ENCODE results near the gene RERE.
A peak's percentile ranks its signal among the peaks of the same experiment; 100 is the strongest.

Gene RERE

DNA sequence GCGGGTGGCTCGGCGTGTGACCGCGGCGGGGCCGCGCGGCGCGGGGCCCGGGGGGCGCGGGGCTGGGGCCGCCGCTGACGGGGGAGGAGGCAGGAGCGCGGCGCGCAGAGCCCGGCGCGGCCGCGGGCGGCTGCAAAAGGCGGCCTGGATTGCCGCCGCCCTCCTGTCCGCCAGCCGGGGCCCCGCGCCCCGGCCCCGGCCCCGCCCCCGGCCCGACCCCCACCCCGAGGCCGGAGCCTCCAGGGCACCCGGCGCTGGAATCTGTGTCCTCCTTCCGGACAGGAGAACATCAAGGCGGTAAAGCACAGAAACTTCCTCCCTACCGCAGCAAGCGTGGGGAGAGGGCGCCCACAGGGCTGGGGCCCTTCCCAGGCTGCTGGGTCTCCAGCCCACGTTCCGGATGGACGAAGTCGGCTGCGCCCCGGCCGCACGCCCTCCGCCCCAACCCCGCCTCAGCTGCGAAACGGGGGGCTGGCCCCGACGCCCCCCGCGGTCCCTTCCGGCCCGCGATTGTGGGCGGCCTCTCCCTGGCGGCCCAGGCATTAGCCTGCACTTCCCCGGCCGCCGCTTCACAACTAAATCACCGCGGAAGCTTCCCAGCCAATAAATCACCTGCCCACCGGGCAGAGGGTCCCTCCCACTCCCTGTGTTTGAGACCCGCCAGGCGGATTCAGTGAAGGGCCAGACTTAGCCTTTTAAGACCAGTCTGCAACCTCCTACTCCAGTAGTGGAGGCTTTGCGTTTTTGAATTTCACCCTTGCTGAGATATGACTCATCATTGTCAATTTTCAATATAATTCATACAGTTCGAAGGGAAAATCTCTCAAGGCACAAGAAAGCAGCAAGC, 393.5 kb downstream of the RERE start:
- peak; percentile 34 for DNase-seq (ENCODE audit: low read depth)

DNA sequence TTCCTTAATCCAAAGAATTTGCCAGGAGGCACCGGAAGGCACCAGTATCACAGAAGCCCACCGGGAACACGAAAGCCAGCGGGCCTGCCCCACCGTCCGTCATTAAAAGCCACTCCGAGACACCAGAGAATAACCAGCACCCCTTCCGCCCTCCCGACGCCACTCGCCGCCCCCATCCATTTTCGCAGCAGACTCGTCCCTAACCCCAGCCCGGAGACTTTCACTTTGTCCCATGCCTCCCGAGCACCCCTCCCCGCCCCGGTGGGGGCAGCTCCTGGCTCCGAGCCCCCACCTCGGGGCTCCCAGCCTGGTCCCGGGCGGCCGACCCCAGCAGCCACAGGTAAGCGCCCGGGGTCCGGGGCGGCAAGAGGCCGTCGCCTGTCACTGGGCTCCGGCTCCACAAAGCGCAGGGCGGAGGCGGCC, 394.2 kb downstream of the RERE start:
- DNase-seq (ENCODE audit: low read depth): no peak

DNA sequence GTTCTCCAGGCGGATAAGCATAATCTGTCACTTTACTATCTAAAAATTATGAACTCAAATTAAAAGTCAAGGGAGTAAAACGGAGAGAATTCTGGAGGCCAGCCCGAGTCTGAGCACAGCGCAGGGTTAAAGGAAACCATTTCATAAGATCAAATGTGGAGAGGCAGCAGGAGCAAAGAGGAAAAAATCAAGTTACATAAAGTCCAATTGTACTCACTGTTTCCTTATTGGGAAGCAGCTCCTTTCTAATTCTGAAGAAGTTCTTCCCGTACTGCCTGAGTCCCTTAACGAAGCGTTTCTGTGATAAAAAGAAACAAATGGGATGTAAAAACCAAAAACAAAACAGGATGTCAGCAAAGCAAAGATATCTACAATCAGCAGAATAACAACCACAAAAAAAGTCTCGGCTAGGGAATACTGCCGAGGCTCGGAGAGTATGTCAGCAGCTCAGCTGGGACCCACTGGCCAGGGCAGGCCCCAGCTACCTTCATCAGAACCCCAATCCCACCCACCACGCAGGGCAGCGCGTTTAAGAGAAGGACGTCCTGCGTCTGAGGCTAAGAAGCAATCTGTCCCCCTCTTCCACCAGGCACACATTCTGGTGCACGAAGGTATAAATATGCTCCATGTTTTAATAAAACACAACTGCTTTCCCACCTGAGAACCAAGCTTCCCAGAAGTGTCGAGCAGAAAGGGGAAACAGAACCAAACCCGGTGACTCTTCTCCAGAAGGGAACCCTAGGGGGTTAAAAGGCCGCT, 394.8 kb downstream of the RERE start:
- peak; percentile 36 for DNase-seq (ENCODE audit: low read depth)

DNA sequence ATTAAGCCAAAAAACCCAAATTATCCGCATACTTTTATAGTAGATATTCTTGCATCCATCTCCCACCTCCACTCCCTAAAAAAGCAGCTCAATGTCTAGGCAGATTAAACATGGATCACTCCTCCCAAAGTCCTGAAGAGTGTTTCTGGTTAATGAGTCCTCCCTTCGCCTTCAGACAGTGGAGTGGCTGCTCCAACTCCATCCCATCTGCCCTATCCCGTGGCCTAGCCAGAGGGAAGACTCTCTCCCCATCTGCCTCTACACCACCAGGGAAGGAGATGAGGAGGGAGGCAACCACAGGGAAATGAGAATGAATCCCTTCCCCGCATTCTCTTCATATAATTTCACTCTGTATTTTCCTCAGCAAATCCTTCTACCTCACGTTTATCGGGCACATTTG, 395.7 kb downstream of the RERE start:
- DNase-seq (ENCODE audit: low read depth): no peak

DNA sequence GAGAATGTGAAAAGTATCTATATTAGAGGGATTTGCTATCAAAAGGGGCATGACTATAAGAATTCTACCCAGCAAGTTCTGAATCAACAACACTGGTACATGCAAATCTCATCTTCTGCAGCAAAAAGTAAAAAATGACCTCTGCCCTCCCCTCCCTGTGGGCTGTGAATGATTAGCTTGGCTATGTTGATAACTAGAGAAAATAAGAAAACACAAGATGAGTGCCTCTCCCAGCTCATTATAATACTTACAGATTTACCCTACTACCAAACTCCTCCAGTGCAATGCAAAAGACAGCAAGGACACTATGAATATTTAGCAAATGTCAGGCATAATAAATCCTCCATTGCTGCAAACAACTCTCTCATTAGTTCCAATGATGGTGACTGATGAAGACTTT, 397.1 kb downstream of the RERE start:
- no peak for DNase-seq (ENCODE audit: low read depth)

DNA sequence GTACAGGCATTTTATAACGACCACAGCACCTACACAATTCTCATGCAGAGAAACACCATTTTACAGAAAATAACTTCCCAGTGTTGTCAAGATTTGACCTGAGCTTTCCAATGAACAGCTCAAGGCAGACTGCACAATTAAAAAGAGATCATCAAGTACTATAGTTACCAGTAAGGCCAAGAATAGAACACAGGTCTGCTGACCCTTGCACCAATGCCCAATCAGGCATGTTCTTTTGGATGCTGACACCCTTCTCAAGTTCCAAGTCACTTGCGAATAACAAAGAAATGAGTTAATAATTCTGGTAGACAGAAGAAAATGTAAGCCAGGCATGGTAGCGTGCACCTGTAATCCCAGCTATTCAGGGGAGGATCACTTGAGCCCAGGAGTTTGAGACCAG, 397.6 kb downstream of the RERE start:
- DNase-seq (ENCODE audit: low read depth): no peak

DNA sequence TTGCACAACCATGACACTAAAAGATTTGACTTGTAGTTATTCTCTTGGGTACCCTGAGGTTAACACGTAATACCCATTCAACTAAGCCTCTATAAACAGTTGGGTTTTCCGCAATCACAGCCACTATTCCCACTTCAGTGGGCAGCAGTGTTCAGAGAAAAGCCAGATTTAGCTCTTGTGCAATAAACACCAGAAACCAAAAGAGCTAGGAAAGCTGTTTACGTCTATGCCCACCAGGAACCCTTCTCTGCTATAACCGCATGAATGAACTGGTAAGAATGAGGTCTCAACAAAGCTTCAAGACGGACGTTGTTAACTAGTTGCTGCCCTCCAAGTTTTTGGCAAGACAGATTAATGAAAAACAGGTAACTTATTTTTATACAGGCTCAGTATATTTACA, 398.3 kb downstream of the RERE start:
- peak; percentile 50 for DNase-seq (ENCODE audit: low read depth)

DNA sequence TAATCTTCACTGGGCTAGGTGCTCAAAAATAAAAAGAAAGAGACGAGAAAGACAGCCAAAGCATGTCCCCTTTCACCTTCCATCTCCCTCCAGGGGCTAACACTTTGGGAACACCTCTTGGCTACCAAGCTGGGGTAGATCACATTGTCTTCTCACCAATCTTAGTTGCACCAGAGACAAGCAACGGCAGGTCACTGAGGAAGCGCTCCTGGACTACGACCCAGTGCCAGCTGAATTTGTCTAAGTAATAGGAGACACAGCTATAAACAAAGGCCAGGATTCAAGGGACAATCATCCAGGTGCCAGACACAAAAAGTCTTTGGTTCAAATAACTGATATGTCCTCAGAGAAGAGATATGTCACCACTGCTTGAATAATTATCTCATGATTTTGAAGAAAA, 399.1 kb downstream of the RERE start:
- no peak for DNase-seq (ENCODE audit: low read depth)

DNA sequence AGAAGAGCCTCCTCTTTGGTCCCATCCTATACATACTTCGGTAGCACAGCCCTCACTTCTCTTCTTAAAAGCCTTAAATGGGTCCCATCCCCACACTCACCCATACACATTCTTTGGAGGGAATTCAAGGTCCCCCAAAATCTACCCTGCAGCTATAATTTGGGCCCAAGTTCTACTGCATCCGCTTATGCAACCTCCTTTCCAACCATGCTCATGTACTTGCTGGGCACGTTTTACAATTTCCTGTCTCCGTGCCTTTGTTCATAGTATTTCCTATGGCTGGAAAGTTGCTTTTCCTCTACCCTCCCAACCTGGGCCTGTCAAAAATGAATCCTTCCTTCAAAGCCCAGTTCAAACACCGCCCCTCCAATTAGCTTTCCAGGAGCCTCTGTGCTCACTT, 399.8 kb downstream of the RERE start:
- no peak for DNase-seq (ENCODE audit: low read depth)

DNA sequence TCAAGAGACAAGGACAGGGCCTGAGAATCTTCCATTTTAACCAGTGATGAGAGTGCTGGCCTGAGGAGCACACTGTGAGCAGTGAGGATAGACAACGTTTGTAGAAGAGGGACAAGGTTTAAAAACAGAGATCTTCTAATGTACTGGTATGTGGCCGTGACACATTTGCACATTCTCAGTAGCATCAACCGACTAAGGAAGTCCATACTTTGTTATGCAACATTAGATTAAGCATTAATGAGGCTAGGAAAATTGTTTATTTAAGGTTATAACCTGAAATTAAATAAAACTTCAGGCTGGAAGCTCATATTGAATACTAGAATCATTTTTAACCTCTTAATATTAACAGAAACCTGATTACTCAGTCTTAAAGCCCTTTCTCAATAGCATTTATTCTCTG, 400.6 kb downstream of the RERE start:
- DNase-seq (ENCODE audit: low read depth): no peak

DNA sequence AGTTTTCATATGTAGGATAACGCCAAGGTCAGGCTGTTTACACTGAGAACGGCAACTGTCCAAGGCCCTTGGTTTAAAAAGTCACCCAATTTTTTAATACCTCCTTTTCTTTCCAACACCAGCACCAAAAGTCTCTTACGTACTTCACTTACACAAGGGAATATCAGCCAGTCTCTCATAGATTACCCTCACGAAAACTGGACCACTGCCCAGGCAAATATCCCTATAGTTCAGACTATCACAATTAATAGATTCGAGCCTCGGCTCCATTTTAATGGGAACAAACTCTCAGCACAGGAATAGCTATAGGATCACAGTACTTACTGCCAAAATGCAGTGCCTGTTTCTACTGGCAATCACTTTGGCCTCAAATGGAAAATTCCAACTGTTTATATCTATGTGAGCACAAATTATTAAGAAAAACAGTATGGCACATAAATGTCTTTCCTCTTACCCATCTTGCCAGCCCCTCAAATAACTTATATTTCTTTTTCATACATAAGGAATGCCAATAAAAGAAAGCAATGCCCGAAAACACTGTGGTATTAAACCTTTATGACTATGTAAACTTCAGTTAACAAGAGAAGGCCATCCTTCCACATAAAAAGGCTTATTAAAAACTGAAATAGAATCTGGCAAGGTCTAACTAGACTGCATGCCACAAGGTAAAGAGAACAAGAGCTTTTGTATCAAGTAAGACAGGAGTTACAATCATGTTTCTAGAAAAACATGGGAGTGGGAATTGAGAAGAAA, 401.7 kb downstream of the RERE start:
- DNase-seq (ENCODE audit: low read depth): no peak

DNA sequence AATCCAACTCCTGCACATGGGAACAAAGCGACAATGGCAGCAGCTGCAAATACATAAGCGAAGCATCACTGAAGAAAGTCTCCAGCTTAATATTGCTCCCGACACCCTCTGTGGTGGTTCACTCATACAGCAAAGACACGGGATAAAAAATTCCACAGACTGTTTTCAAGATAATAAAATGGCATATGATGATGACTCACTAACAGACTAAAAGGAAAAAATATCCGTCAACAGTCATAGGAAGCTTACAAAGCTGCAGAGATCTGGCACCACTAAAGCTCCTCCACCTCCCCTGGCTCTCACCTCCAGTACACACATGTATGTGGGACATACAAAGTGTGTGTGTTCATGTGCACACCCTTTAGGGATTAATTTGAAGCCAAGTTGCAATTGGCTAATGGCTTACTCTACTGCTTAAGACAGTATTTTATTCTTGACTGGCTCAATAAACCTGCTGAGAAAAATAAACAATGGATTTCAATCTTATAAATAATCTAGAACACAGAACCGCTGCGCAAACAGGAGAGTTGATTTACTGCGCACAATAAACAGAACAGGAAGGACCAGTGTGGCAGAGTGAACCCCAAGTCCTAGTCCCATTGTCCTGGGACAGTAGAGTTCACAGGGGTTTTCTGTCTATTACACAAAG, 405.1 kb downstream of the RERE start:
- DNase-seq (ENCODE audit: low read depth): peak; percentile 27

DNA sequence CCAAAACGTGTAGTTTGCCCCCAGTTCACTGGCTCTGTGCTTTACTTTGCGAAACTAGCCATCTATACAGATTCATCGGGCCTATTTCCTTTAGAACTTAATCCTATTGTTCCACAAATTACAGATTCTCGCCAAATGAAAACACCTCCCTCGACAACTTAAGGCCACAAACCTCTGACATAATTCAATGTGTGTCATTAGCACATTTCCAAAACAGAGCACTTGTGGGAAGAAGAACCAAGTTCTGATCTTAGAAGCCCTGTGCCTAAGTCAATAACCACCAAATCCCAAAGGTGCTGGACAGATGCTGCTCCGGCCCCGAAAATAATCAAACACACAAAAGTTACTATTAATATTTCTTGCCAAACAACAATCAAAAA, 405.6 kb downstream of the RERE start:
- DNase-seq (ENCODE audit: low read depth): no peak

DNA sequence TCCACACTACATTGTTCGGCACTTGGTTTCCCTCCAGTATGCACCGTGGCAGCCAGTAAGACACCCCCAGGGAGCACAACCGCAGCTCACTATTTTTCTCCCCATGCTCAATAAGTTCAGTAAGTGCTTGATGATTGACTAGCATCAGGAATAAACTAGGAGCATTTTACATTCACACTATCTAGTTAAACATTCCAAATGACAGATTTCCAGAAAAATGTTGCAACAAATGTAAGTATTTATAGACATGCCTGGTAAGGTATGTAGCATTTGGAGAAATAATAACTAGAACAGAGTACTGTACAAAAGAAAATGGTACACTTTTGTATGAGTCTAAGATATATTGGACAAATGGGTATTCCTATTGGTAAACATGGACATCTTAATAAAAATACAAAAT, 406.6 kb downstream of the RERE start:
- DNase-seq (ENCODE audit: low read depth): no peak

DNA sequence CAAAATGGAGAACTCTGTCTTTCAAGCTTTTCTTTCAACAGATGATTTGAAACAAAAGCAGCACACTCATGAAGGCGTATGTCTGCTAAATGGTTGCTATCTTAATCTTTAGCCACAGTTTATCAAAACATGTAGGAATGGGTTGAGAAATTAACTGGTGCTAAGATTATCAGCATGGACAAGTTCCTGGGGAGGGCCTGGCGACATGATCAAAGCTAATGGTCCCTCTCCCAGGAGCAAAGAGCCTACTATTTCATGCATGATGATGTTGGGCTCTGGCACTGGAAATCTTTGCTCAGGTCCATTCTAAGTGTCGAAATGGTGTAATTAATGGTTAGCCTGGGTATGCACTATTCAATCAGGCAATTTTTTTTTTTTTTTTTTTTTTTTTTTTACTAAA, 407.8 kb downstream of the RERE start:
- no peak for DNase-seq (ENCODE audit: low read depth)

DNA sequence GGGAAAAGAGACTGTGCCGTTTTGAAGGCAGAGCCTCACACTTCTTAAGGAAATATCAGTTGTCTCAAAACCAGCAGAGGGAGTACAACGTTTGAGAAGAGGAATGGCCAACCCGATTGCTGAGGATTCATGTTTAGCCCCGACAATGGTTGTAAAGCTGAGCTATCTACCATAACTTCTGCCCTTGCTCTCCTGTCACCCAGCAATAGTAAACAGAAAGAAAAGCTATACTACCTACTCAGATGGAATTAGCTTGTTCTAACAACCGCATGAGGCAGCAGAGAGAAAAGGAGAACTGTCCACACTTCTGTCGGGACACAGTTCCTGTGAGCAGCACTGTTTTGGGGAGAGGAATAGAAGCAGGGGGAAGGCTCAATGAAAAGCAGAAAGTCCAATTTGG, 408.3 kb downstream of the RERE start:
- peak; percentile 68 for DNase-seq (ENCODE audit: low read depth)

DNA sequence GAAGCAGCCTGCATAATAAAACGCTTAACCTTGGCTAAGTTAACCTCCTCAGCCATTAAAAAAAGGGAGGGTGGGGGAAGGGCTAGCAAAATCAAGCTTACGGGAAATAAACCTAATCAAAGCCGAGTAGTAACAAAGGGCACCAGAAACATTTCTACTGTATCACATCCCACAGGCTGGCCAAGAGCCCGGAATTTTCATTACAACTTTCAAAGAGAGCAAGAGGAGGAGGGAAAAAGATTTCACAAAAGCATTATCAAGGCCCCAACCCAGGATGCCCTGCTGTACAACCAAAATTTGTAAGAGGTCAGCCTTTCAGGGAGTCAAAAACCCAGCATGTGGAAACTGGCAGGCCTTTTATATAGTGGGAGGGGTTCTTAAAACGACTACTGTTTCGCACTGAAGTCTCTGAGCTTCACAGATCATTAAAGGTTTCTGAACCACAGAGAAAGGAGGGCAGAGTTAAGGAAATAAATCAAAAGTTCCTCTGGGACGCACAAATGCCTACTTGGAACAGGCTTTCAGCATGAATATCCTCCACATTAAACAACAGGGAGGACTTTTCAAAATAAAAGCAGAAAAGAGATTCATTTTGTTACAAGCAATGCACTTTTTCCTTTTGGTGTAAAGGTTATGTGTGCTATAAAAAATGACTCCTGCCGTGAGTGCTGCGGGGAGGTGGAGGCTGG, 409.1 kb downstream of the RERE start:
- peak; percentile 95 for DNase-seq (ENCODE audit: low read depth)

DNA sequence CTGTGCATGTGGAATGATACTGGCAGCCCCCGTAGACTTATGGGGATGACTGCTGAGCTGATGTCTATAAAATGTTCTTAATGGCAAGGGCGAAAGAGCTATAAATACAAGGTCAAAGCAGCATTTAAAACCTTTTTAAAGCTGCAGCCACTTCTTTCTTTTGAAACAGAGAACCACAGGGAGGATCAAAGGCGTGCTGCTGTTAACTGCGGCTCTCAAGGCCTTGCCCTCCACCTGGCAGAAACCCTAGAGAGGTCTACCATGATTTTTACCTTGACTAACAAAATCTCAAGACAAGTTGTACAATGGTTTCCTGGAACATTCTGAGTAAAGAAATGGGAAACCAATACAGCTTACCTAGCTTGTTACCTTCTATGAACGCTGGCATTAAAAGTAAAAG, 409.8 kb downstream of the RERE start:
- no peak for DNase-seq (ENCODE audit: low read depth)

DNA sequence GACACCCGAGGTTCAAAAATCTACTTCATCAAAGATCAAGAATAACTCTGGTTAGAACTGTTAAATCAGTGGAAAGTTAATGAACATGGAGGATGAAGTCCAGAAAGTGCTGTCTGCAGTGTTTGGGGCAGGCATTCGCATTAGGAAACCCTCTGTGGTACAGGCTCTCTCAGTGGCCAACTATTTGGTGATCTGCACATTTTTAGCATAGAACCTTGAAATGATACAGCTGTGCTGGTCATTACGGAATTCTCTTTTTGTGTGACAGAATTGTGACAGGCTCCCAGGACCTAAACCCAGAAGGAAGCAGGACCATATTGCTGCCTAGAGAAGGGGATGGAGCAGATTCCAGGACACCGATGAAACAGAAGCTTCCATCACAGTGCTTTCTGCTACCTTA, 410.5 kb downstream of the RERE start:
- DNase-seq (ENCODE audit: low read depth): peak; percentile 55

DNA sequence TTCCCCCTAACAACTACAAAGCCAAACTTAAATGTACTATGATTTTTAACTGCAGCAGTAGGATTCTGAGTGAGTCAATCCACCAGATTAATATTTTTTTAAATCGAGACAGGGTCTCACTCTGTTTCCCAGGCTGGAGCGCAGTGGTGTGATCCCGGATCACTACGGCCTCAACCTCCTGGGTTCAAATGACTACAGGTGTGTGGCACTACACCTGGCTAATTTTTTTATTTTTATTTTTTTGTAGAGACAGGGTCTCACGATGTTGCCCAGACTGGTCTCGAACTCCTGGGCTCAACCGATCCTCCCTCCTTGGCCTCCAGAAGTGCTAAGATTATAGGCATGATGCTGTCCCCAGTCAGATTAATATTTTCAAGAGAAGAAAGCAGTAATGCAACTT, 411.4 kb downstream of the RERE start:
- no peak for DNase-seq (ENCODE audit: low read depth)

DNA sequence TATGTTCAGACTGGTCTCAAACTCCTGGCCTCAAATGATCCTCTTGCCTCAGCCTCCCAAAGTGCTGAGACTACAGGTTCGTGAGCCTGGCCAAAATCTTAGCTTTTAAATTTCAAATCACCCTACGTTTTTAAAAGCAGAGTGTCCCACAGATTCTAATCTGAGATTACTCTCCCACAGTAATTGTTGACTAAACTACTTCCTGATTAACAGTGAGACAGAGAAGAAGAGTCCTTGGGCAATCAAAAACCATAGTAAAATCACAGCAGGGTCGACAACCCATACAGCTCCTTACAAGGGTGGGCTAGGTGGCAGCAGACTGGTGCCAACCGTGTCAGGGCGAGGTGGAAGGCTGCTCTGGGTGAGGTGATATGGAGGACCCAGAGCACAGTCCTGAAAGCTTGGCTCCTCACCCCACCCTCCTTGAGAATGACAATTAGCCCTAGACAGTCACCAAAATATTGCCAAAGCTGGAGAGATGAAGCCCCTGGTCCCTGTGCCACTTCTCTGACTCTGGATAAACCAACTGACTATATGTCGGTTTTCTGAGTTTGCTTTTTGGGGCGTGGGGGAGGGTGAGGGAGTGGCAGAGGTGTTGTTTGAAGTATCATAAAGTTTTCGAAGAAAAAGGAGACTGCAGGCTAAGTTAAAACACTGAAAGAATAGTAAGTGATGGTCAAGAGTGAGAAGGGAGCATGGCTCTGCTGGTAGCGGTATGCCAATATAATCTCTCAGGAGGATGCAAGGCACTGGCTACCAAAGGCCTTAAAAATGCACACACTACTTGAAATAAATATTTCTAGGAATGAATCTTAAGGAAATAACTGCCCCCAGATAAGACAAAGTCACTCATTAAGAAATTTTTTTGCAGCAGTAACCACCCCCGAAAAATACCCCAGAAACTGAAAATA, 412.7 kb downstream of the RERE start:
- DNase-seq (ENCODE audit: low read depth): no peak
